UCSD-AML1 (cell line): ENCODE data around the gene RPP30.
"Not testable (repeated sequence)": the region's sequence is repeated elsewhere in the genome, so short reads cannot be mapped to it uniquely, and the experiment has no call there.

Experiments
- DNase-seq: peaks from one replicate; lab custom pipeline; 2025; ENCODE audit not compliant: unreplicated experiment; lab: John Stamatoyannopoulos, UW

Gene RPP30

DNA sequence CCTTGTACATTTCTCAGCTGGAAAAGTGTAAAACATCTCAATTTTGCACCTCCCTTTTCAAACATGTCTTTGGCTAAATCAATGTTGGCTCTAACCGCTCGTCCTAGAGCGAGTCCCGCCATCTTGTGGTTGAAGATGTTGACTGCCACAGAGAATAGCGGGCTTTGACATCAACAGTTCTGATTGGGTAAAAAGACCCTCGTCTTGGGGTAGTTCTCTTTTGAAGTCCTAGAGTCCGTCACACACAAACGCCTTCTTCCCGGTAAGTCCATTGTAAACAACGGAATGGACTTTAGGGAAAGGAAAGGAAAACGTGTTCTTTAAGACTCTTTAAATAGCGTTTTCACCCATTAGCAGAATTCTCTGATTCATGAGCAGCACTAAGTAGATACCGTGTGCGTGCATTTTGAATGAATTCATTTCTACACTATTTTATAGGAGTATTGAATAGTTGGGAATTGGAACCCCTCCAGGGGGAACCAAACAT is 452 bp upstream of the RPP30 start:
- peak; percentile 16 for DNase-seq

DNA sequence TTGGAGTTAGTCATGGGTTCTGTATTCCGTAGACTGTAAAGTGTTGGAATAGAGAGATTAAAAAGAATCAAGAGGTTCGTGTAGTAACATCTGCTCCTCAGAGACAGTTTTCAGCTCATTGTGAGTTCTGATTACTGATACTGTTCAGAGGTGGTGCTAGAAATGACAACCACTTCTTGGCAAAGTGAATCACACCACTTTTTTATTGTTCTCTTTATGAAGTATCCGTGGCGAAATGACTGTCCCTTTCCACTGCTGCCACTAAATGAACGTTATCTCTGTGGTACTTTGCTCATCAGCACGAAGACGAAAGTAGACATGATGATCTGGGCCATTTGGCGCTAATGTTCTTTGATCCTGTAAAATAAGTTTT is 860 bp downstream of the RPP30 start:
- no peak for DNase-seq

GRCh38 chr10:90879062-90879461 is 7.3 kb downstream of the RPP30 start:
- no peak for DNase-seq

DNA sequence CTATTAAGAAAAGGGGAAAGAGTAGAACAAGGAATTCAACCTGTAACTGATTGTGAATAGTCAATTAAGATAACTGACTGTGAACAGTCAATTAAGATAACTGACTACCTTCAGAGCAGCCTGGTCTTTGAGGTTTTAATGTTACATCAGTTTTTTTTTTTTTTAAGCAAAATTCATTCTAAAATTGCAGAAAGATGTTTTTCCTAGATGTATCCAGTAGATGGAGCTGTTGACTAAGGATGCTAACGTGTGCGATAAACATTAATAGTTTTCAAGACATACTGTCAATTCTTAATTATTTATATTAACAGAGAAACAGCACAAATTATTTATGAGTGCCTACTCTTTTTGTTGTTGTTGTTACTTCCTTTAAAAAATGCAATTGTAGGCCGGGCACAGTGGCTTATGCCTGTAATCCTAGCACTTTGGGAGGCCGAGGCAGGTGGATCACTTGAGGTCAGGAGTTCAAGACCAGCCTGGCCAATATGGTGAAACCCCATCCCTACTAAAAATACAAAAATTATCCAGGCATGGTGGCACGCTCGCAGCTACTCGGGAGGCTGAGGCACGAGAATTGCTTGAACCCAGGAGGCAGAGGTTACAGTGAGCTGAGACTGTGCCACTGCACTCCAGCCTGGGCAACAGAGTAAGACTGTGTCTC is 8.4 kb downstream of the RPP30 start:
- not testable (repeated sequence) for DNase-seq

DNA sequence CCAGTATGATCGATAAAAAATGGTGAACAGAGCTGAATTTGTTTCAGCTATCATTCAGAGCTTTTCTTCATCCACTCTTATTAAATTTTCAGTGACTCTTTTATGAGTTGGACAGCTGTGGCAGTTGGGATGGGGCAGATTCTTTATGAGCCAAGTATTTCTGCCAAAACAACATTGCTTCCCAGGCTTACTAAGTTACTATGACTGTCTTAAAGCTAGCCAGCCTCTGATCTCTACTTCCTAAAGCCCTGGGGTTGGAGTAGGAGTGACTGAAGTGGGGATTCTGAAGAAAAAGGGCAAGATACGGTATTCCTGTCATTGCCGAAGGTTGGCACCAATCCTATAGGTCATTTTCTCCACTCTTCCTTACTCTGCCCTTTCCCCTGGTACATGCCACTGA is 12.7 kb downstream of the RPP30 start:
- DNase-seq = no peak

- no peak for DNase-seq
Measured at GRCh38 chr10:90885176-90885575, 13.4 kb downstream of the RPP30 start.

DNA sequence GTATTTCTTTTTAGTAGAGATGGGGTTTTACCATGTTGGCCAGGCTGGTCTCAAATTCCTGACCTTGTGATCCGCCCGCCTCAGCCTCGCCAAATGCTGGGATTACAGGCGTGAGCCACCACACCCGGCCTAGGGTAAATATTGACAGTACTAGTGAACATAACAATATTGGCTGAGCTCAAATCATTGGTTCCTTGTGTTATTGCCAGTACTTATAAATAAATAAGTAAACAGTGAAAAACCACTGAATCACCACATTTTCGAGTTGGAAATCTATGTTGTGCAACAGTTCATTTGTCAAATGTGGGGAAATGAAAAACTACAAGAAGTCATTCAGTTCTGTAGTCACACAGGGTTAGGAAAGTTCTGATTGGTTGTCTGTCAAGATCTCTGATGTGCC is 15.8 kb downstream of the RPP30 start:
- DNase-seq = no peak

GRCh38 chr10:90888387-90888786 is 16.6 kb downstream of the RPP30 start:
- DNase-seq = no peak

GRCh38 chr10:90889636-90890035 is 17.9 kb downstream of the RPP30 start:
- no peak for DNase-seq

DNA sequence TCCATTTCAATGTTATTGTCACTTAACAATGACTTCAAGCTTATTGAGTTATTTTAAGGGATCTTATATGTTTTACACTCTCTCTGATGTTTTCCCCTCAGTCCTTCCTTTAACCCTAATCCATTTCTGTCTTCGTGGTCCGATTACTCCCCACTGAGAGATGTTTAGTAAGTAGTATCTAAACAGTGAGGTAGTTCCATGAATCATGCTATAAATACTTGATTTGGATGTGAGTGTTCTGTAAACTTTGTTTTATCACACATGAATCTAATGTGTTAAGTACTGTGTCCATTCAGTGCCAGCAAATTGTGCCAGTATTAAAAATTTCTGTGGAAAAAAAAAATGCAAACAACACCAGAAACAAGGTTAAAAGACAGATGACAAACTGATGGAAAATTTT is 18.6 kb downstream of the RPP30 start:
- no peak for DNase-seq

DNA sequence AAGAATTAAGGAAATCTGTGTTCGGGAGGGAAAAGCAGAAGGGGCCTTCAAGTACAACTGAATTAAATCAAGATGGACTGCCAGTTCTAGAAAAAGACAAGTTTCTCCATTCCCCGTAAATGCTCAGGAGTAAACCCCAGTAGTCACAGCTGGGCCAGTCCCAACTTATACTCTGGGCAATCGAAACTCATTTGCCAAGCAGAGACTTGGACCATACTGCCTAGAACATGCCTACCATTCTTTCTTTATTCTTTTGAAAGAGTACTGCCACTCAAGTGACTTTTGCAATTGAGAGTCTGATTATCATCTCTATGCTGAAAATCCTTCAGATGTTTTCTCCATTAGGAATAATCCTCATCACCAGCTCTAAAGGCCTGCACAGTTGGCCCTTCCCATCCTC is 21.4 kb downstream of the RPP30 start:
- DNase-seq = no peak

GRCh38 chr10:90896916-90897315 is 25.1 kb downstream of the RPP30 start:
- not testable (repeated sequence) for DNase-seq

DNA sequence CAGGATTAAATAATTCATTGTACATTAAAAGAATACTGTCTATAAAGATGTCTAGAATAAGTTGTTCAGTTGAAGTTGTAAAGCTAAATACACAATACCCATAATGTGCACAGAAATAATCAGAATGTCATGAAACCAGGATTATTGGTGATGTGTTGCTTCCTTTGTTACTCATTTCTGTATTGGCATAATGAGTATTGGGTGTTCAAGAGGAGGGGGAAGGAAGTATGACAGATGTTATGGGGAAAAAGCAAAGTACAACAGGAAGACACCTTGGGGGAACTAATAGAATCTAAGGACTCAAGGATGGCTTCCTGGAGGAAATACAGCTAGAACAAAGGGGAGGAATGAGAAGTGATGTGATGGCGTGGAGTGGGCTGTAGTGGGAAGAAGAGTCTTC is 34.2 kb downstream of the RPP30 start:
- DNase-seq = no peak

DNA sequence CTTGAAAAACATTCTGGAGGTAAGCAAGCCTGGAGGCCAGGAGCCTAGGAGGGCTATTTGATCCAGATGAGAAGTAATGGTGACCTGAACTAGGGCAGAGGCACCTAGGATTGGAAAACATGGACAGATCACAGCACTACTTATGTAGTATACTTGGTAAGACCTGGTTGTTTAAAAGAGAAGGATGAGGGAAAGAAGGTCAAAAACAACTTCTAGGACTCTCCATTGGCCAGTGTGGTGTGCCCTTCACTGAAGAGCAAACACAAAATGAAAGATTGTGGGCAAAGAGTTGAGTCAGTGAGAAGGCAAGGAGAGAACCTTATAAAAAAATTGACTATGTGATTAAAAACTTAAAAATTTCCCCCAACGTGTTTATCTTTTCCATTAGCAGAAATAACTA is 34.8 kb downstream of the RPP30 start:
- no peak for DNase-seq

DNA sequence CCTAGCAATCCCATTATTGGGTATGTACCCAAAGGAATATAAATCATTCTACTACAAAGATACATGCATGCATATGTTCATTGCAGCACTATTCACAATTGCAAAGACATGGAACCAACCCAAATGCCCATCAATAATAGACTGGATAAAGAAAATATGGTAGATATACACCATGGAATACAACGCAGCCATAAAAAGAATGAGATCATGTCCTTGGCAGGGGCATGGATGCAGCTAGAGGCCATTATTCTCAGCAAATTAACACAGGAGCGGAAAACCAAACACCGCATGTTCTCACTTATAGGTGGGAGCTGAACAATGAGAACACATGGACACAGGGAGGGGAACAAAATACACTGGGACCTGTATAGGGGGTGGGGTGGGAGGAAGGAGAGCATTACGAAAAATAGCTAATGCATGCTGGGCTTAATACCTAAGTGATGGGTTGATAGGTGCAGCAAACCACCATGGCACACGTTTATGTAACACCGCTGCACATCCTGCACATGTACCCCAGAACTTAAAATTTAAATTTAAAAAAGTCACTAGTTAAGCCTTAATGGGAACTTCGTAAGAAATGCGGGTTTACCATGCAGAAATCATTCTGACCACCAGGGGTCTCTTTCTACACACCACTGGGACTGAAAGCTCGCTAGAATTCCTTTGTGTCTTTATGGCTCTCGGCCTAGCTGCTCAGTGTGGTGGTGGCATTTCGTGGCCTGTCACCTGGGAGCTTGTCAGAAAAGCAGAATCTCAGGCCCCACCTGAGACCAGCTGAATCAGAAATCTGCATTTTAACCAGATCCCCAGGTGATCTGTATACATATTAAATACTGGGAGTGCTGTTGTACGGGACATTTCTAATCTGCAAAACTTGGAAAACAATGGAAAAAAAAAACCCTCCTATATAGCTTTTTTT is 39.6 kb downstream of the RPP30 start:
- DNase-seq = peak; percentile 23

- no peak for DNase-seq
Measured at GRCh38 chr10:90912174-90912573, 40.4 kb downstream of the RPP30 start.

DNA sequence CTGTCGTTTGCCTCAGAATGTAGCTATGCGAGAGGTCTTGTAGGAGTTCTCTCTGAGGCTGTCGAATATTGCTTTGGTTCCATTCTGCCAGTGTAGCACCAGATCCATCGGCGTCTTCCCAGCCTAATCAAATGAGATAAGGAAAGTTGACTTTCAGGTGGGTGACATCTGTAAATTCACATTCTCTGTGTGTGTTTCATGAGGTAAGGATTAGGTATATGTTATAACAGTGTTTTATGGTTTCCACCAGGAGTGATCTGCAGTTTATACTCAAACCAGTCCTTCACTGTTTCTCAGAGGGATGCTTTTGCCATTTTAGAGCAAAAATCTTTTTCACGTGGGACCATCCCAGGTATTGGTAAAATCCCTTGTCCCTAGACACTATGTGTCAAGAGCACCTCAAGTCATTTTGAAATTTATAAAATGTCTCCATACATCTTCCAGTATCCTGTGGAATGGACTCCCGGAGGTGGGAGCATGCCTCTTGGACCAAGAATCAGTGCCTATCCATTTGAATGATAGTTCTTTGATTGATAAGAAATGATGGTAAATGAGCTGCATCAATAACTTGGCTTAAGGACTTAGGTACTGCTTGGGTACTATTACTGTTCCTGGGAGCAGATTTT is 41.2 kb downstream of the RPP30 start:
- DNase-seq = no peak

- no peak for DNase-seq
Measured at GRCh38 chr10:90913774-90914420, 42.1 kb downstream of the RPP30 start.

GRCh38 chr10:90914992-90915765 is 43.4 kb downstream of the RPP30 start:
- no peak for DNase-seq

DNA sequence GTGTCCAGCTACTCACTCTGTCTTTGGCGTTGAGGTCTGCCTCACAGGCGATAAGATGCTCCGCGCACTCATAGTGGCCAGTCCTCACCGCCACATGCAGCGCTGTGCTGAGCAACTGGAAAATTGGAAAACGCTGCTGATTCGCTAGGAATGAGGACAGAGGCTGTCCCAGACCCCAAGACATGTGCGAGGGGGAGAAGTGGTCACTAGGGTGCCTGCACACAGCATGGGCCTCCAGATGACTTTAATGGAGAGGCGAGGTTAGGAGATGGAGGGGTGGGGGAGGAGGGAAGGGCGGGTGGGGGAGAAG is 43.9 kb downstream of the RPP30 start:
- no peak for DNase-seq
